HG03175 (cell line): ENCODE data around the gene MSL3.

Experiments
- ATAC-seq: cut with Tn5 transposase; IDR thresholded peaks from one replicate; pipeline ENCODE4 v1.9.1; 2021; ENCODE audit warnings: mild to moderate bottlenecking, moderate library complexity; ENCODE audit not compliant: unreplicated experiment

Gene MSL3, protein sequence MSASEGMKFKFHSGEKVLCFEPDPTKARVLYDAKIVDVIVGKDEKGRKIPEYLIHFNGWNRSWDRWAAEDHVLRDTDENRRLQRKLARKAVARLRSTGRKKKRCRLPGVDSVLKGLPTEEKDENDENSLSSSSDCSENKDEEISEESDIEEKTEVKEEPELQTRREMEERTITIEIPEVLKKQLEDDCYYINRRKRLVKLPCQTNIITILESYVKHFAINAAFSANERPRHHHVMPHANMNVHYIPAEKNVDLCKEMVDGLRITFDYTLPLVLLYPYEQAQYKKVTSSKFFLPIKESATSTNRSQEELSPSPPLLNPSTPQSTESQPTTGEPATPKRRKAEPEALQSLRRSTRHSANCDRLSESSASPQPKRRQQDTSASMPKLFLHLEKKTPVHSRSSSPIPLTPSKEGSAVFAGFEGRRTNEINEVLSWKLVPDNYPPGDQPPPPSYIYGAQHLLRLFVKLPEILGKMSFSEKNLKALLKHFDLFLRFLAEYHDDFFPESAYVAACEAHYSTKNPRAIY

GRCh38 chrX:11757719-11758399, at the start of gene MSL3:
Gene MSL3 (plus strand): TSS chrX:11758237. CDS start chrX:11758264, 27 bp downstream.
- ATAC-seq, result peak; percentile 37

GRCh38 chrX:11722304-11722703, 35.7 kb upstream of the MSL3 start:
- ATAC-seq, result no peak

- ATAC-seq, result no peak
Observed at GRCh38 chrX:11724122-11725017, 33.7 kb upstream of the MSL3 start.

- no peak for ATAC-seq
Observed at GRCh38 chrX:11725631-11726442, 32.2 kb upstream of the MSL3 start.

DNA sequence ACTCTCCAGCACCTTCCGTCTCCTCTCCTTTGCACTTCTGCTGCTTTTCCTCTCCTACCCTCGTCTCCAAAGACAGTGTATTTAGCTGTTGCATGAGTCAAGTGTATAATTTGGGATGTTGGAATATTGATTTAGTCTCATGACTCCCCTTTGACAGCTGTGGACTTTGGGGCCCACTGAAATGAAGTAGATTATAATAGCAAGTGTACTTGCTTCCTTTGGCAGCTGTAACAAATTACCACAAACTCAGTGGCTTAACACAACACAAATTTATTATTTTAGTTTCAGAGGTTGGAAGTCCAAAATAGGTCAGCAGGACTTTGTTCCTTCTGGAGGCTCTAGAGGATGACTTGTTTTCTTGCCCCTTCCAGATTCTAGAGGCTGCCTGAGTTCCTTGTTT, 29.5 kb upstream of the MSL3 start:
- no peak for ATAC-seq

- ATAC-seq, result no peak
Observed at GRCh38 chrX:11733614-11734013, 24.4 kb upstream of the MSL3 start.

GRCh38 chrX:11739776-11740175, 18.3 kb upstream of the MSL3 start:
- peak; percentile 61 for ATAC-seq

DNA sequence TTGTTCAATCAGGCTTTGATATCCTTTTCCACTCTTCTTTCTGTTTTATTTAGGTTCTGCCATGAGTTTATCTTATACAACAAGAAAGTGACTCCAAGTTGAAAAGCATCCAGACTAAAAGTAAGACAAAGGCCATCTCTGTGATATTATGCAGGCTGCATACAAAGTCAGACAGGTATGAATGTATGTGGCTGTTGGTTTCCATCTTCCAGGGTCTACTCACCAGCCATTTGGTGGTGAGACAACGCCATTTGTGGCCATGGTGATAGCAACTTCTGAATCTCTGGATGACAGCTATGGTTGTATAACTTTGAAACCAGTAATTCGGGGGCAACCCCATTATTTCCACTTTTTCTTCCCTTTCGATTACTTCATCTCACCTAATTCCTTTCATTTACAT, 17.2 kb upstream of the MSL3 start:
- no peak for ATAC-seq

- ATAC-seq, result no peak
Observed at GRCh38 chrX:11741574-11741973, 16.5 kb upstream of the MSL3 start.

GRCh38 chrX:11745881-11746280, 12.2 kb upstream of the MSL3 start:
- no peak for ATAC-seq

- ATAC-seq, result no peak
Observed at GRCh38 chrX:11750046-11750445, 8.0 kb upstream of the MSL3 start.

DNA sequence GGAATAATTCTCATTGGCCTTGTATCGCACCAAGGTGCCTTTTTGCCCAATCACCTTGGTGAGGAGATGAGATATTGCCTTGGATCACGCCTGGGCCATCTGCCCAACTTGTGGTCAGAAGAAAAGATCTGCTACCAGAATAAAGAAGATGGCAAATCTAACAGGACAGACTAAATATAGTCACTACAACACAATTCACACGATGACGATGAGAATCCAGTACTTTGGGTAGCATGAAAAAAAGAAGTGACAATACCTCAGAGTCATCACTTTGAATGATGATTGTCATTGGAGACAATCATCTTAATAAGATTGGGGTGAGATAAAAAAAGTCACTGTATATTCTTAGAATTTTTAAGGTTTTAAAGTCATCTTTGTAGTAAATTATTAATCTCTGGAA, 7.3 kb upstream of the MSL3 start:
- ATAC-seq, result no peak

GRCh38 chrX:11751261-11751660, 6.8 kb upstream of the MSL3 start:
- ATAC-seq, result peak; percentile 61

- no peak for ATAC-seq
Observed at GRCh38 chrX:11753668-11754067, 4.4 kb upstream of the MSL3 start.

GRCh38 chrX:11754958-11755645, 2.9 kb upstream of the MSL3 start:
- no peak for ATAC-seq

- no peak for ATAC-seq
Observed at GRCh38 chrX:11755724-11756123, 2.3 kb upstream of the MSL3 start.

GRCh38 chrX:11756354-11757318, 1.4 kb upstream of the MSL3 start:
- ATAC-seq, result no peak

- no peak for ATAC-seq
Observed at GRCh38 chrX:11757397-11757718, 679 bp upstream of the MSL3 start.
